Endothelial cell (in vitro differentiated cells): ENCODE data around the gene BOC. TPM values are rescaled to one million over a fixed set of nuclear protein-coding genes. Genes with fewer than 3 reads are reported as not detected.

Experiments
- DNase-seq: peaks from one replicate; pipeline ENCODE4 v3.0.0; 2021; ENCODE audit warnings: low spot score
- H3K27ac Mint-ChIP-seq: one replicate; pipeline ENCODE4 v1.8.0; 2021; ENCODE audit warnings: mixed read lengths, inconsistent platforms; ENCODE audit not compliant: unreplicated experiment
- H3K27me3 Mint-ChIP-seq: one replicate; pipeline ENCODE4 v1.8.0; 2021; ENCODE audit warnings: mild to moderate bottlenecking, moderate library complexity, mixed read lengths, inconsistent platforms; ENCODE audit not compliant: unreplicated experiment
- H3K36me3 Mint-ChIP-seq: one replicate; pipeline ENCODE4 v1.8.0; 2021; ENCODE audit warnings: mild to moderate bottlenecking, low read depth, mixed read lengths, inconsistent platforms; ENCODE audit not compliant: unreplicated experiment
- H3K4me1 Mint-ChIP-seq: one replicate; pipeline ENCODE4 v1.8.0; 2021; ENCODE audit warnings: mild to moderate bottlenecking, mixed read lengths, inconsistent platforms; ENCODE audit not compliant: unreplicated experiment
- H3K4me3 Mint-ChIP-seq: one replicate; pipeline ENCODE4 v1.8.0; 2021; ENCODE audit warnings: mild to moderate bottlenecking, mixed read lengths, inconsistent platforms; ENCODE audit not compliant: unreplicated experiment
- H3K9me3 Mint-ChIP-seq: one replicate; pipeline ENCODE4 v1.8.0; 2021; ENCODE audit warnings: mixed read lengths, inconsistent platforms; ENCODE audit not compliant: unreplicated experiment
- CTCF ChIP-seq: fragments of 200-600 bp; sonication (generic); IDR thresholded peaks from one replicate; pipeline ENCODE4 v1.5.0; 2021; ENCODE audit warnings: antibody characterized with exemption; ENCODE audit not compliant: unreplicated experiment
- total RNA-seq: library from RNA; stranded (reverse); fragmentation: NEBNext Ultra II Directional; extraction: Animal tissue kit (Norgen Biotek cat#: 25700); gene quantifications from one replicate; pipeline ENCODE4 v1.2.1, GENCODE V29; 2021; ENCODE audit not compliant: unreplicated experiment

BOC gene
- total RNA-seq, 1 donor from 2014 or later = 3.8 TPM

- Mint-ChIP-seq H3K27me3 (peaks cover 12% of the 10 kb centered on the region), H3K36me3 (no peaks in the 10 kb centered on the region), H3K4me1 (peaks cover 14% of the 10 kb centered on the region), H3K27ac (no peak overlapping the region), H3K4me3 (peak overlapping the region; percentile 94), H3K9me3 (no peaks in the 10 kb centered on the region)
- no peak for TF ChIP-seq CTCF
- DNase-seq = no peak
Measured at GRCh38 chr3:113210604-113211329, 590 bp upstream of the BOC start.

- Mint-ChIP-seq H3K27me3 (peaks cover 12% of the 10 kb centered on the region), H3K9me3 (no peaks in the 10 kb centered on the region), H3K4me1 (peaks cover 14% of the 10 kb centered on the region), H3K27ac (no peak overlapping the region), H3K4me3 (peak overlapping the region; percentile 91), H3K36me3 (no peaks in the 10 kb centered on the region)
- TF ChIP-seq CTCF = no peak
- DNase-seq = peak; percentile 26
Measured at GRCh38 chr3:113212150-113212843, 940 bp downstream of the BOC start.

DNA sequence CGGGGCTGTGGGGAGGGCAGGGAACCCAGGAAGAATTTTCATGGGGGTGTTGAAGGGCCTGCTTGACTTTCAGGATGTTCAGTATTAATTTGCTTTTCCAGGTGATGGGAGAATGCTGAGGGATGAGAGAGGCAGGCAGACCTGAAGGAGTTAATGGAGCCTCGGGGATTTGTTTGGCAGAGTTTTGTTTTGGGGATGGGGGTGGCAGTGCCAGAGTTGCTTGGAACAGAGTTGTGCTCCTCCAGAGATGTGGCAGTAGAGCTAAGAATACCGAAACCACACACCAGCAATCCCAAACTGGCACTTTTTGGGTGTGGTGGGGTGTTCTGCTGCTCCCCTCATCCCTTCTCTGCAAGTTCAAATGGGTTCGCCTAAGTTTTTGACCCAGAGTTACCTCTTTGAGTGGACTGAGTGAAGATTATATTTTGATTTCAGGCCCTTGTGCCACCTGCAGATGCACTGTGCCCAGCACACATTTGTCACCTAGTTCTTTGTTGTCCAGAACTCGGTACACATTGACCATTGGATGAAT, 1.6 kb downstream of the BOC start:
- DNase-seq = no peak
- Mint-ChIP-seq H3K36me3 (no peaks in the 10 kb centered on the region), H3K27ac (no peak overlapping the region), H3K9me3 (no peaks in the 10 kb centered on the region), H3K27me3 (peaks cover 12% of the 10 kb centered on the region), H3K4me3 (peak overlapping the region; percentile 91), H3K4me1 (peaks cover 16% of the 10 kb centered on the region)
- TF ChIP-seq CTCF = no peak

DNA sequence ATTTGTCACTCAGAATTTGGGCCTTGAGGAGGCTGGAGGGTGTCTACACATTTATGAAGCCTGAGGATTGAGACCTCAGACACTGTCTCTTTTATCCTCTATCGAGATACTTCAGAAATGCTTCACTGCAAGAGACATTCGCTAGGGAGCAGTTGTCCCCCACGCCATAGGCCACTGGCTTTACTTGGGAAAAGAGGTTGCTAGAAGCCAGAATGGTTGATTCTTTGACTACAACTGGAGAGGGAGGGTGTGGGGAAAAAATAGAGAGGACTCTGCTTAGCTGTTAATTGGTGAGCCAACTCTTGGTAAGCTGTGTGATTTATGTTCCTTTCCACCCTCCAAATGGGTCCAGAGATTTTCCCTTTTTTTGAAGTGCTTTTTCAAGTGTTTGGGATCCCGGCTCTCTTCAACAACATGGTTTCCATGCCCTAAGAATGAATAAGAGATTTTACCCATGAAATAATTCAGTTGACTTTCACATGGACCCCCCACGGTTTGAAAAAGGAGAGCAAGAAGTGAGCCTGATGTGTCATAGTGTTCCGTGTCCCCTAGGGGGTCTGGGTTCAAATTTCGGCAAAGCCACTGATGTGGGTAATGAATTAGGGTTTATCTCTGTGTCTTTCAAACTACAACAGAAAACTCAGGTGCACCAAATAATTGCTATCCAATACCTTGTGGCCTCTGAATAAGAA, 2.7 kb downstream of the BOC start:
- no peak for DNase-seq
- TF ChIP-seq CTCF = no peak
- Mint-ChIP-seq H3K4me1 (peaks cover 19% of the 10 kb centered on the region), H3K4me3 (no peak overlapping the region), H3K27ac (no peak overlapping the region), H3K27me3 (peaks cover 13% of the 10 kb centered on the region), H3K36me3 (no peaks in the 10 kb centered on the region), H3K9me3 (no peaks in the 10 kb centered on the region)
